GM23338 (cell line): Measurements from ENCODE around the gene PTPRE. TPM values are rescaled to one million over a fixed set of nuclear protein-coding genes. Genes with fewer than 3 reads are reported as not detected.

Experiments used
- ATAC-seq: fragments of 200-7000 bp; cut with Tn5 transposase; 3 replicates; pipeline ENCODE4 v1.9.1; 2020
- DNase-seq: peaks from one replicate; pipeline ENCODE4 v3.0.0-alpha.2; 2015; ENCODE audit warnings: low spot score
- H2AFZ ChIP-seq: fragments of 200-600 bp; sonication (generic); 2 replicates; pipeline ENCODE4 v1.8.0; 2016; ENCODE audit warnings: antibody characterized with exemption, mild to moderate bottlenecking, moderate library complexity
- H3F3A ChIP-seq: fragments of 200-600 bp; sonication (generic); replicated peaks from 2 replicates; pipeline ENCODE4 v1.8.0; 2017; ENCODE audit warnings: antibody characterized with exemption, mixed run types, low read depth
- H3K27ac ChIP-seq: fragments of 200-600 bp; sonication (generic); 2 replicates; pipeline ENCODE4 v1.6.1; 2016; ENCODE audit warnings: low read depth
- H3K27me3 ChIP-seq: fragments of 200-600 bp; sonication (generic); 2 replicates; pipeline ENCODE4 v1.8.0; 2016; ENCODE audit warnings: mild to moderate bottlenecking, mixed run types, moderate library complexity; ENCODE audit not compliant: insufficient read depth
- H3K36me3 ChIP-seq: fragments of 200-600 bp; sonication (generic); 2 replicates; pipeline ENCODE4 v1.8.0; 2016; ENCODE audit warnings: mild to moderate bottlenecking; ENCODE audit not compliant: insufficient read depth
- H3K4me1 ChIP-seq: fragments of 200-600 bp; sonication (generic); 2 replicates; pipeline ENCODE4 v1.8.0; 2016; ENCODE audit warnings: mild to moderate bottlenecking, moderate library complexity; ENCODE audit not compliant: insufficient read depth
- H3K4me2 ChIP-seq: fragments of 200-600 bp; sonication (generic); 2 replicates; pipeline ENCODE4 v1.7.1; 2017; ENCODE audit warnings: mixed run types
- H3K4me3 ChIP-seq: fragments of 200-600 bp; sonication (generic); 2 replicates; pipeline ENCODE4 v1.6.1; 2016; ENCODE audit warnings: mixed run types
- H3K79me2 ChIP-seq: fragments of 200-600 bp; sonication (generic); replicated peaks from 2 replicates; pipeline ENCODE4 v1.8.0; 2017; ENCODE audit warnings: mild to moderate bottlenecking; ENCODE audit not compliant: insufficient read depth
- H3K9me2 ChIP-seq: fragments of 200-600 bp; sonication (generic); 2 replicates; pipeline ENCODE4 v1.8.0; 2017; ENCODE audit not compliant: insufficient read depth
- H4K20me1 ChIP-seq: fragments of 200-600 bp; sonication (generic); replicated peaks from 2 replicates; pipeline ENCODE4 v1.8.0; 2017; ENCODE audit warnings: mild to moderate bottlenecking; ENCODE audit not compliant: insufficient read depth
- H3K27ac Mint-ChIP-seq: 2 replicates; pipeline ENCODE4 v1.8.0; 2020; ENCODE audit warnings: inconsistent platforms, mild to moderate bottlenecking, moderate library complexity, mixed read lengths
- H3K27me3 Mint-ChIP-seq: 3 replicates; pipeline ENCODE4 v1.8.0; 2022; ENCODE audit warnings: low read depth, mild to moderate bottlenecking, moderate library complexity, mixed read lengths, inconsistent platforms; ENCODE audit not compliant: insufficient read depth, poor library complexity
- H3K36me3 Mint-ChIP-seq: 3 replicates; pipeline ENCODE4 v1.8.0; 2021; ENCODE audit warnings: low read depth, mild to moderate bottlenecking, inconsistent platforms, moderate library complexity, mixed read lengths
- H3K4me1 Mint-ChIP-seq: 3 replicates; pipeline ENCODE4 v1.8.0; 2020; ENCODE audit warnings: mild to moderate bottlenecking, inconsistent platforms, mixed read lengths
- H3K4me3 Mint-ChIP-seq: 3 replicates; pipeline ENCODE4 v1.8.0; 2021; ENCODE audit warnings: moderate library complexity, mild to moderate bottlenecking, inconsistent platforms, mixed read lengths
- H3K9me3 Mint-ChIP-seq: 3 replicates; pipeline ENCODE4 v1.8.0; 2020; ENCODE audit warnings: moderate library complexity, mild to moderate bottlenecking, inconsistent platforms, mixed read lengths
- CREB1 ChIP-seq: fragments of 250-450 bp; sonication (Bioruptor Pico); IDR thresholded peaks from 2 replicates; pipeline ENCODE4 v1.5.0; 2020; ENCODE audit warnings: low read depth, mild to moderate bottlenecking, moderate library complexity
- CTCF ChIP-seq, 2 experiments: fragments of 200-600 bp in 1 of 2; sonication (generic) in 1 of 2; conservative IDR thresholded peaks; 2 replicates each; pipeline versions ENCODE4 v1.5.1 to v1.6.1; 2016 to 2017; ENCODE audit warnings: antibody characterized with exemption in 2 of 2, low read depth in 2 of 2, mild to moderate bottlenecking in 2 of 2, moderate library complexity in 1 of 2
- EZH2 ChIP-seq: fragments of 200-600 bp; sonication (generic); IDR thresholded peaks from one replicate; pipeline ENCODE4 v1.8.0; 2017; ENCODE audit warnings: antibody characterized with exemption, mild to moderate bottlenecking, low read depth; ENCODE audit not compliant: unreplicated experiment
- EZH2phosphoT487 ChIP-seq: fragments of 200-600 bp; sonication (generic); IDR thresholded peaks from one replicate; pipeline ENCODE4 v1.8.1; 2018; ENCODE audit warnings: antibody characterized with exemption; ENCODE audit not compliant: unreplicated experiment
- JUNB ChIP-seq: IDR thresholded peaks from one replicate; pipeline ENCODE4 v1.6.1; 2016; ENCODE audit warnings: antibody characterized with exemption; ENCODE audit not compliant: unreplicated experiment
- NANOG ChIP-seq: IDR thresholded peaks from 2 replicates; pipeline ENCODE4 v1.6.1; 2016; ENCODE audit warnings: antibody characterized with exemption, borderline replicate concordance
- POLR2AphosphoS5 ChIP-seq: IDR thresholded peaks from 2 replicates; pipeline ENCODE4 v1.6.1; 2016; ENCODE audit warnings: antibody characterized with exemption, low read depth
- REST ChIP-seq: IDR thresholded peaks from one replicate; pipeline ENCODE4 v1.6.1; 2018; ENCODE audit warnings: antibody characterized with exemption; ENCODE audit not compliant: unreplicated experiment
- STAT1 ChIP-seq: IDR thresholded peaks from one replicate; pipeline ENCODE4 v1.6.1; 2016; ENCODE audit warnings: antibody characterized with exemption; ENCODE audit not compliant: unreplicated experiment
- ZNF114 ChIP-seq: fragments of 250-450 bp; sonication (Bioruptor Pico); IDR thresholded peaks from 2 replicates; pipeline ENCODE4 v1.5.0; 2020; ENCODE audit warnings: mild to moderate bottlenecking, moderate library complexity
- ZNF331 ChIP-seq: fragments of 250-450 bp; sonication (Bioruptor Pico); IDR thresholded peaks from 2 replicates; pipeline ENCODE4 v1.5.0; 2020; ENCODE audit warnings: low read depth, mild to moderate bottlenecking, moderate library complexity
- polyA plus RNA-seq: library from polyadenylated mRNA; unstranded; fragments of >200 nt; fragmentation: Nextera tagmentation; extraction: Ambion mirVana; gene quantifications from 2 replicates; pipeline ENCODE4 v1.2.1, GENCODE V29; 2016
- total RNA-seq: library from RNA; depleted of rRNA; stranded (reverse); fragments of >200 nt; shearing (Covaris generic); gene quantifications from 2 replicates; pipeline ENCODE4 v1.2.3, GENCODE V29; 2014

The PTPRE gene
- total and polyA plus RNA-seq, 2 experiments from 2014 or later, result 0.34 to 0.42 TPM

- Mint-ChIP-seq H3K27ac (no peak overlapping the region), H3K4me3 (no peak overlapping the region), H3K9me3 (no peaks in the 10 kb centered on the region; the same call in 2 of the 3 replicates), H3K27me3 (peaks cover 15% of the 10 kb centered on the region), H3K4me1 (peaks cover 2% of the 10 kb centered on the region; the same call in 2 of the 3 replicates), H3K36me3 (no peaks in the 10 kb centered on the region)
- H3K4me2 ChIP-seq, result no peak overlapping the region
- no peak overlapping the region for H3K4me3 ChIP-seq
- H3F3A ChIP-seq, result no peaks in the 10 kb centered on the region
- H3K27ac ChIP-seq, result no peak overlapping the region
- no peaks in the 10 kb centered on the region for H3K4me1 ChIP-seq
- H2AFZ ChIP-seq, result no peak overlapping the region
- no peak for TF ChIP-seq NANOG
- no peaks in the 10 kb centered on the region for H3K79me2 ChIP-seq
- H3K36me3 ChIP-seq, result no peaks in the 10 kb centered on the region
- H3K9me2 ChIP-seq, result no peaks in the 10 kb centered on the region
- no peak for ATAC-seq
- no peak for DNase-seq
- H4K20me1 ChIP-seq, result no peaks in the 10 kb centered on the region
- H3K27me3 ChIP-seq, result peaks cover 9% of the 10 kb centered on the region
Observed at GRCh38 chr10:127905001-127905847, 1.7 kb upstream of the PTPRE start.

- Histone ChIP-seq H3K79me2 (no peaks in the 10 kb centered on the region), H3K9me2 (no peaks in the 10 kb centered on the region), H3K4me3 (no peak overlapping the region), H2AFZ (no peak overlapping the region), H3K4me2 (no peak overlapping the region), H4K20me1 (no peaks in the 10 kb centered on the region), H3K27ac (no peak overlapping the region), H3F3A (no peaks in the 10 kb centered on the region), H3K27me3 (peaks cover 9% of the 10 kb centered on the region), H3K36me3 (no peaks in the 10 kb centered on the region), H3K4me1 (no peaks in the 10 kb centered on the region)
- H3K4me3 Mint-ChIP-seq, result no peak overlapping the region
- no peak for DNase-seq
- peaks cover 15% of the 10 kb centered on the region for H3K27me3 Mint-ChIP-seq
- no peaks in the 10 kb centered on the region; the same call in 2 of the 3 replicates for H3K9me3 Mint-ChIP-seq
- no peak for ATAC-seq
- no peak overlapping the region for H3K27ac Mint-ChIP-seq
- H3K4me1 Mint-ChIP-seq, result peaks cover 2% of the 10 kb centered on the region; the same call in 2 of the 3 replicates
- H3K36me3 Mint-ChIP-seq, result no peaks in the 10 kb centered on the region
- TF ChIP-seq JUNB (no peak), CREB1 (CRISPR knock-in tag) (no peak), EZH2phosphoT487 (no peak), ZNF114 (CRISPR knock-in tag) (no peak), REST (no peak), ZNF331 (CRISPR knock-in tag) (no peak), EZH2 (no peak), STAT1 (no peak), POLR2AphosphoS5 (no peak), CTCF (conservative IDR thresholded peaks at IDR 0.05; ENCODE audit: low read depth in 2 of 2) (no peak)
Observed at GRCh38 chr10:127905848-127906261, 1.0 kb upstream of the PTPRE start.
